Neutrophil (primary cell): ENCODE results near the gene FHOD3.

ENCODE experiments used
- H3K27ac ChIP-seq: fragments of 200-600 bp; sonication (generic); 2 replicates; pipeline ENCODE4 v1.5.1; 2016; ENCODE audit warnings: mild to moderate bottlenecking, moderate library complexity
- H3K27me3 ChIP-seq: fragments of 200-600 bp; sonication (generic); 2 replicates; pipeline ENCODE4 v1.6.0; 2016; ENCODE audit warnings: mild to moderate bottlenecking
- H3K36me3 ChIP-seq: fragments of 200-600 bp; sonication (generic); 2 replicates; pipeline ENCODE4 v1.5.1; 2017
- H3K4me1 ChIP-seq, 2 experiments: fragments of 200-600 bp in 1 of 2; sonication (generic) in 1 of 2; 1 replicate in 1 of 2; 2 replicates in 1 of 2; pipeline versions ENCODE4 v1.5.1 to v1.6.1; 2013 to 2016; ENCODE audit warnings: low read depth in 1 of 2, low read length in 1 of 2, mild to moderate bottlenecking in 1 of 2, moderate library complexity in 1 of 2; ENCODE audit not compliant: control insufficient read depth in 1 of 2, insufficient read depth in 1 of 2
- H3K4me3 ChIP-seq, 2 experiments: fragments of 200-600 bp in 1 of 2; sonication (generic) in 1 of 2; 1 replicate in 1 of 2; 2 replicates in 1 of 2; pipeline ENCODE4 v1.5.1; 2013 to 2016; ENCODE audit warnings: low read depth in 1 of 2, low read length in 1 of 2, mild to moderate bottlenecking in 1 of 2, moderate library complexity in 1 of 2
- H3K9me3 ChIP-seq: fragments of 200-600 bp; sonication (generic); 2 replicates; pipeline ENCODE4 v1.5.1; 2016
- TF ChIP-seq, protein P1 (sequence below): fragments of 200-600 bp; sonication (generic); IDR thresholded peaks from 2 replicates; pipeline ENCODE4 v1.5.1; 2016; ENCODE audit warnings: antibody characterized with exemption

The FHOD3 gene

DNA sequence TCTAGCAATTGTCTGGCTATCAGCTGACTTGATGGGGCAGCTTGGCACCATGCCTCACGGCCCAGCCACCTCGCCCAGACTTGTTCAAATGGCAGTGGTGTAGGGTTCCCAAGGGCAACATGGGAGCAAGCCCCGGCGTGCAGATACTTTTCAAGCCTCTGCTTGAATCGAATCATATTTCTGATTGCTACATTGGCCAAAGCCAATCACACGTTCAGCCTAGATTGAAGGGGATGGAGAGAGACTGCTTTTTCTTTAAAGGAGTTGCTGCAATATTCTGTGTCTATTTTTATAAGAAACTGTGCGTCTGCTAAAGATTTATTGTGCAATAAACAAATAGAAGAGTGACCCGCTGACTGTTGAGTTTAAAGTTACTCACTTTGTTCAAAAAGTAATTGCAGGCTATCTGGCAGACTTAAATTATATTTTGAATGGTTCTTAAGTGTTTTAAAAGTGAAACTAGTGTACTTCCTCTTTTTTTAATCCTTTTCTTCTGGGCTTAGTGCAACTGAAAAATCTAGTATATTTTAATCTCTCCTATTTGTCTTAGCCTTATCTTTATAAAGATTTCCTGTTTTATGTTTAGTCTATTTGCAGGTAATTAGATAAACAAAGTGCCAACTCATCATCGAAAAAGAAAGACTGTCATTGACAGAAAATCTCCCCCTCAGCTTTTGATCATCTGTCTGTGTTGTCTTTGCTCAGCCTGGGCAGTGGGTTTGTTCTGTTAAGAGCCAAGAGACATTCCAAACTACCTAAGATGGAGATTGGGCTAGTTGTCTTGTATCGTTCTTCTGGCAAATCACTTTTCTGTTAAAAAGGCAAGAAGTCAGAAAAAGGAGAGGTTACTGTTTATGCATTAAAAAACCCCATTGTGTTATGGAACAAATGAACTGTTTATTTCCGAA, 375.2 kb downstream of the FHOD3 start:
- H3K27ac ChIP-seq: no peak overlapping the region

GRCh38 chr18:36673452-36673851, 375.9 kb downstream of the FHOD3 start:
- Histone ChIP-seq H3K27ac (no peak overlapping the region), H3K27me3 (no peaks in the 10 kb centered on the region), H3K9me3 (no peaks in the 10 kb centered on the region), H3K36me3 (no peaks in the 10 kb centered on the region), H3K4me3 (no peak overlapping the region), H3K4me1 (peaks cover 0 to 4% of the 10 kb centered on the region in 2 experiments)
- TF ChIP-seq, protein P1, sequence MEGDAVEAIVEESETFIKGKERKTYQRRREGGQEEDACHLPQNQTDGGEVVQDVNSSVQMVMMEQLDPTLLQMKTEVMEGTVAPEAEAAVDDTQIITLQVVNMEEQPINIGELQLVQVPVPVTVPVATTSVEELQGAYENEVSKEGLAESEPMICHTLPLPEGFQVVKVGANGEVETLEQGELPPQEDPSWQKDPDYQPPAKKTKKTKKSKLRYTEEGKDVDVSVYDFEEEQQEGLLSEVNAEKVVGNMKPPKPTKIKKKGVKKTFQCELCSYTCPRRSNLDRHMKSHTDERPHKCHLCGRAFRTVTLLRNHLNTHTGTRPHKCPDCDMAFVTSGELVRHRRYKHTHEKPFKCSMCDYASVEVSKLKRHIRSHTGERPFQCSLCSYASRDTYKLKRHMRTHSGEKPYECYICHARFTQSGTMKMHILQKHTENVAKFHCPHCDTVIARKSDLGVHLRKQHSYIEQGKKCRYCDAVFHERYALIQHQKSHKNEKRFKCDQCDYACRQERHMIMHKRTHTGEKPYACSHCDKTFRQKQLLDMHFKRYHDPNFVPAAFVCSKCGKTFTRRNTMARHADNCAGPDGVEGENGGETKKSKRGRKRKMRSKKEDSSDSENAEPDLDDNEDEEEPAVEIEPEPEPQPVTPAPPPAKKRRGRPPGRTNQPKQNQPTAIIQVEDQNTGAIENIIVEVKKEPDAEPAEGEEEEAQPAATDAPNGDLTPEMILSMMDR: no peak

More for the DNA sequence above, 375.2 kb downstream of the FHOD3 start:
- no peaks in the 10 kb centered on the region for H3K36me3 ChIP-seq
- peaks cover 0 to 4% of the 10 kb centered on the region in 2 experiments for H3K4me1 ChIP-seq
- H3K4me3 ChIP-seq: no peak overlapping the region
- TF ChIP-seq, protein P1: no peak
- H3K27me3 ChIP-seq: no peaks in the 10 kb centered on the region
- H3K9me3 ChIP-seq: no peaks in the 10 kb centered on the region

DNA sequence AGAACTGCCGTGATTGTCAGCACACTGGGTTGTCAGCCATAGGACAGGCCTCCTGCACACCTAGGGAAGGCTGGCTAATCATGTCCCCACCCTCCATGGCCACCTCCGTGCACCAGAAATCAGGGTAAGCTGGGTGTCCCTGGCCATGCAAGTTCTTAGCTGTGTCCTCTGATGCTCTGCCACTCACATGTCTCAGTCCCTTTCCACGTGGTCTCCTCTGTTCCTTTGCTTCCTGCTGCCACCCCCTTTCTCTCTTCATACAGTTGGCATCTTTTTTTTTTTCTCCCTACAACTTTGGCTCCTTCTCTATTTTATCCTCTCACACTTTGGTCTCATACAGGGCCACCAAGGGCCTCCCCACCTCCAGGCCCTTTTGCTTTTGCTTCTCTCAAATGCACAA, 377.6 kb downstream of the FHOD3 start:
- Histone ChIP-seq H3K27ac (no peak overlapping the region), H3K36me3 (no peaks in the 10 kb centered on the region), H3K4me3 (no peak overlapping the region), H3K27me3 (no peaks in the 10 kb centered on the region), H3K4me1 (peaks cover 0 to 4% of the 10 kb centered on the region in 2 experiments), H3K9me3 (no peaks in the 10 kb centered on the region)
- TF ChIP-seq, protein P1: no peak

DNA sequence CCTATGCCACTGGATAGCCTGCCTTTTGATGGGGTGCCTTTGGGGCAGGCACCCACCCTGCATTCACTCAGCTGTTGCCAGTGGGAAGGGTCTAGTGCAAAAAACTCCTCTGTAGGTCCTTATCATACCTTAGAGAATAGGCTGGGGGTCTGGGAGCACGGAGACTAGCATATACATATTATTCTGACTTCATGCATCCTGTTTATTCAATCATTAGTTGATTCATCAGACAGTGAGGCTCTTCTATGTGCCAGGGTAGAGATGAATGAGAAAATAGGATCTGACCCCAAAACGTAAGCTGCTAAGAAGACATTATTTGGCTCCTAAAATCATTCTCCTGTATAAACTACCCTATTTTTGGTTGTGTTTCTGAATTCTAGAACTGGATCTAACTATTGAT, 378.0 kb downstream of the FHOD3 start:
- no peak overlapping the region for H3K4me3 ChIP-seq
- no peaks in the 10 kb centered on the region for H3K9me3 ChIP-seq
- H3K4me1 ChIP-seq: peaks cover 0 to 4% of the 10 kb centered on the region in 2 experiments
- no peak overlapping the region for H3K27ac ChIP-seq
- no peaks in the 10 kb centered on the region for H3K36me3 ChIP-seq
- no peaks in the 10 kb centered on the region for H3K27me3 ChIP-seq
- TF ChIP-seq, protein P1: no peak

GRCh38 chr18:36676629-36677028, 379.1 kb downstream of the FHOD3 start:
- Histone ChIP-seq H3K36me3 (no peaks in the 10 kb centered on the region), H3K27me3 (no peaks in the 10 kb centered on the region), H3K27ac (no peak overlapping the region), H3K4me3 (no peak overlapping the region), H3K4me1 (peaks cover 0 to 4% of the 10 kb centered on the region in 2 experiments), H3K9me3 (no peaks in the 10 kb centered on the region)
- TF ChIP-seq, protein P1: no peak
